8988T (cell line): ENCODE measurements around the gene C10orf90.

ENCODE experiments used
- DNase-seq: peaks from one replicate; pipeline ENCODE4 v3.0.0; 2011

Gene C10orf90

GRCh38 chr10:126628746-126629145, 41.7 kb downstream of the C10orf90 start:
- no peak for DNase-seq

DNA sequence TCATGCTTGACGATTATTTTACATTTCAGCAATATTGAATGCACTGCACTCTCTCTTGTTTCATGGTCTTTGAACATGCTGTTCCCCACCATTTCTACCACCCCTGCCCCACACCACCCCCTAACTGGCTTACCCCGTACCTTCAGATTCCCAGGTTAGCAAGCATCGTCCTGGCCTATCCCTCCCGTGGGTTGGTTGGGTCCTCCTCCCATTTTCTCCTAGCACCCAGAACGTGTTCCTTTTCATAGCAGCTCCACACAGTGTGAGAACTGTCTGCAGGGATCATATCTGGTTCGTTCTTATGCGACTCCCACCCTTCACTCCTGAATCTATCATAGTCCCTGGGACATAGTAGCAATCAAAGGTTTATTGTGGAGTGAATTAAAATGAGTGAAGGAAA, 48.6 kb downstream of the C10orf90 start:
- DNase-seq, result no peak

GRCh38 chr10:126618466-126618865, 52.0 kb downstream of the C10orf90 start:
- no peak for DNase-seq

GRCh38 chr10:126617733-126618132, 52.8 kb downstream of the C10orf90 start:
- no peak for DNase-seq

DNA sequence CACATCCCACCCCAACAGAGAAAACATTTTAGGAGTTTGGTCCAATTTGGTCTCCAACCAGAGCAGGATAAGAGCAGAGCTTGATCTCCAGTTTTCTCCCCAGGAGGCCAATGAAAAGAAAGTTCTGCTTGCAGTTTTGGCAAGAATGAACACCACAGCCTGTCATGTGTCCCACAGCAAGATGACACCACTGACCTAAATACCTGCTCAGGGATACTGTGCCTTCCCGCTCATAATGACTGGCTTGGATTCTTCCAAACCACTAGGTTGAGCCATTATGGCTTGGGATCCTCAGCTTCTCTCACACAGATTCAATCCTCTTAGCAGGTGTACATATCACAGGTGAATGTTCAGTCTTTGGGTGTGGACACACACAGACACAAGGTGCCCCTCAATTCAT, 53.3 kb downstream of the C10orf90 start:
- no peak for DNase-seq

DNA sequence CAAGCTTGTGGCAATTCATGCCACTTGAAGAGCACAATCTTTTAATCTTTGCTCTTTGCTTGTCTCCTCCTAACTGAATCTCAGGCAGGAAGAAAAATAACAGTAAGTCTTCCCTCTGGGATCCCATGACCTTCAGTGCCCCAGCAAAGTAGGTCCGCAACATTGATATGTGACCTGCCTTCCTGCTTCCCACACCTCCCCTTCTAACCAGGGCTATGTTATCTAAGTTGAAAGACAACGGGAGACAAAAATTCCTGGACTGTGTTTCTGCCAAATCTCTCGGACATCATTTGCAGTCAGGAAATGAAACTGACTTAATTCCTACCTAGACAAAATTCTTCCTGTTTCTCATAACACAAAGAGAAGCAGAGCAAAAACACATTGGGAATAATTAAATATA, 53.8 kb downstream of the C10orf90 start:
- DNase-seq, result no peak

GRCh38 chr10:126611303-126611702, 59.2 kb downstream of the C10orf90 start:
- DNase-seq, result no peak

GRCh38 chr10:126609566-126609965, 60.9 kb downstream of the C10orf90 start:
- no peak for DNase-seq

- no peak for DNase-seq
These were observed 70.4 kb downstream of the C10orf90 start for GRCh38 chr10:126599949-126600682.

DNA sequence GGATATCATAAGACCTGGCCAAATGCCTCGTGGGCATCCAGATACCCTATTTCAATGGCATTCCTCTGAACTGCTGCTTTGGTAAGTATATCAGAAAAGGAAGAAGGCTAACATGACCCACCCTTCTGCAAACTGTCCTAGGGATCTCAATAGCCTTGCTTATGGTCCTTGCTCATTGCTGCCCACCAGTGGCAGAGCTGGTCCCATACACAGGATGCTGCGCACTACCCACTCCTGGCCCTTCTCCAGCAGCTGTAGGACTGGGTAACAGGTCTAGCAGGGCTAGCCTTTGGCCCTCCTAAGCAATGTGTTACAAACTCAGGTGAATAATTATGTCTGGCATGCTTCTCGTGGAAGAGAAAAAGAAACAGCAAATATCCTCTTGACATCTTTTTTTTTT, 72.5 kb downstream of the C10orf90 start:
- peak; percentile 28 for DNase-seq

DNA sequence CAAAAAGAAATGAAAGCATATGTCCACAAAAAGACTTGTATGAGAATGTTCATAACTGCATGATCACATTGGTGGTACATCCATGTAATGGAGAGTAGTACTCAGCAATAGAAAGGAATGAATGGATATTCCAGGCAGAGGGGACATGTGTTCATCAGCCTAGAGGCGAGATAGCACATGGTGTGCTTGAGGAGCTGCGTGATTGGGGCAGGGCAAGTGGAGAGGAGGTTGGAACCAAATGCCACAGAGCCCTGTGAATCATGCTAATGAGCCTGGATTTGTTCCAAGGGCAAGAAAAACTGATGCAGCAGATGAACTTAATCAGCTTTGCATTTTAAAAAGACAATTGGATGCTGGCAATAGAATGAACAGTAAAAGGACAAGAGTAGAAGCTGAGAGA, 73.3 kb downstream of the C10orf90 start:
- DNase-seq, result no peak

DNA sequence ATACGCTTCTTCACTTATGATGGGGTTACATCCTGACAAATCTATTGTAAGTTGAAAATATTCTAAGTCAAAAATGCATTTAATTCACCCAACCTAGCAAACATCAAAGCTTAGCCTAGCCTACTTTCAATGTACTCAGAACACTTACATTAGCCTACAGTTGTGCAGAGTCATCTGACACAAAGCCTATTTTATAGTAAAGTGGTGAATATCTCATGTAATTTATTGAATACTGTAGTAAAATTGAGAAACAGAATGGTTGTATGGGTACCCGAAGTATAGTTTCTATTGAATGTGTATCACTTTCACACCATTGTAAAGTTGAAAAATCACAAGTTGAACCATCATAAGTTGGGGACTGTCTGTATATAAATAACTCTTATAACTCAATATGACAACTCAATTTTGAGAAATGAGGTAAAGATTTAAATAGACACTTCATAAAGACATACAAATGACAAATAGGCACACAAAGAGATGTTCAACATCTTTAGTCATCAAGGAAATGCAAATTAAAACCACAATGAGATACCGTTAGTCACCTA, 73.9 kb downstream of the C10orf90 start:
- no peak for DNase-seq

GRCh38 chr10:126595160-126595559, 75.3 kb downstream of the C10orf90 start:
- DNase-seq, result no peak

GRCh38 chr10:126593968-126594701, 76.4 kb downstream of the C10orf90 start:
- DNase-seq, result no peak

GRCh38 chr10:126592901-126593300, 77.6 kb downstream of the C10orf90 start:
- DNase-seq, result no peak

DNA sequence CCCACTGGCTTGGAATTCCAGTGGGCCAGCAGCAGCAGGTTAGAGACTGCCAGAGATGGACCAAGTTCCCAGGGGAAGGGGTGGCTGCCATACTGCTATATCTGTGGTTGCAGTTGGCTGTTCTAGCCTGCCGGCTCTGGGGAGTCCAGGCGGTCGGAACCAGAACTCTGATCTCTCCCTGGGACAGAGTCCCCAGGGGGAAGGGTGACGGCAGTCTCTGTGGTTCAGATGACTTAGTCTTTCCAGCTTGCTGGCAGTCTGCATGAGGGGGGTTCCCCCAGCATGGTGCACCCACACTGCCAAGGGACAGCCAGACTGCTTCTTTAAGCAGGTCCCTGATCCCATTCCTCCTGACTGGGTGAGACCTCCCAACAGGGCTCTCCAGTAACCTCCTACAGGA, 82.5 kb downstream of the C10orf90 start:
- DNase-seq, result no peak

DNA sequence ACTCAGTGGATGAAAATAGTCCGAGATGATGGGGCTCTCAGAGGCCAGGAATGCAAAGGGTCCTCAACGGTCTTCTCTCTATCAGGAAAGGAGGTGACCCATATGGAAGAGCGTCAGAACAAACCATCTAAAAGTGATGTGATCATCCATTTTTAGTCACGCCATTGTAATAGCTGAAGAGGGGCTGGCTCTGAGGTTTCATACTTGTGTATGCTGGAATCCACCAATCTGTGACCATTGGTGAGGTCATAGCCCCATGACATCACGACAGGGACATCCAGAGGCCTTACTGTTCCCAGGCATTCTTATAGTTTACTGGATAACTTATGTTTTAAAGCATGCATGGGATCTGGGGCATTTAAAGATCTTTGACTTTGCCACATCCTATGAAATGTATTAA, 83.6 kb downstream of the C10orf90 start:
- no peak for DNase-seq

DNA sequence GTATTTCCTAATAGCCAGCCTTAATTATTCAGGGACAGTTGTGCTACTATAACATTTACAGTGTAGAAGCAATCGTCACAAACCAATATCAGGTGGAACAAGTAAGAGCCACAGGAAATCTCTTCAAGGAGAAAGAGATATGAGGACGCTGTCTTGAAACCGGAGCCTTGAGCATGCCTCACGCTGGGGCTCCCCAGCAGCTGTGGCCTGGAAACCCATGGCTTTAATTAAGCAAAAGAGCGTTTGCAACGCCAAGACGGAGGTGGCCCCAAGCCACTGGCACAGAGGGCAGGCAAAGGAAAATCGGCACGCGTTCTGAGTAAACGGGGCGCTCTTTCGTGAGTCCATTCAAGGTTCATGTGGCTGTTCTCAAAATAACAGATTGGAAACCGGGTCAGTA, 84.4 kb downstream of the C10orf90 start:
- DNase-seq, result no peak

DNA sequence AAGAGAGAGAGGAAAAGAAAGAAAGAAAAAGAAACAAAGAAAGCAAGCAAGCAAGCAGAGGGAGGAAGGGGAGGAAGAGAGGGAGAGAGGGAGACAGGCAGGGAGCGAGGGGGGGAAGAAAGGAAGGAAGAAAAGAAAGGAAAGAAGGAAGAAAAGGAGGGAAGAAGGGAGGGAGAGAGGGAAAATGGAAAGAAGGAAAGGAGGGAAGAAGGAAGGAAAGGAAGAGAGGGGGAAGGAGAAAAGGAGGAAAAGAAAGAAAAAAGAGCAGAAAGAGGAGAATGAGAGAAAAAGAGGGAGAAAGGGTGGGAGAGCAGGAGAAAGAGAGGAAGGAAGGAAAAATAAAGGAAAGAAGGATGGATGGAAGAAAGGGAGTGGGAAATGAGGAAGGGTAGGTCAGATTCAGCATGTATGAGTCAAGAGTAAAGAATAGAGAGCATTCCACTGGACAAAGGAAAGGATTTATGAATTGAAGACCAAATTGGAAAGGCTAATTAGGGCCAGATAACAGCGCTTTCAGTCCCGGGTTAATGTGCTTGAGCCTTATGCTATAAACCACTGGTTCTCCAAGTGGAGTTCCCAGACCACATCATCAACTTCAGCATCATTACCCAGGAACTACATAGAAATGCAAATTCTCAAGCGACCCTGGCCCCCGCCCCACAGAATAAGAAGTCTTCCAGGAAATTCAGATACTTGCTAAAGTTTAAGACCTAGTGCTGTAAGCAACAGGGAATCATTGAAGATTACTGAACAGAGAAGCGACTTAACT, 85.1 kb downstream of the C10orf90 start:
- no peak for DNase-seq

DNA sequence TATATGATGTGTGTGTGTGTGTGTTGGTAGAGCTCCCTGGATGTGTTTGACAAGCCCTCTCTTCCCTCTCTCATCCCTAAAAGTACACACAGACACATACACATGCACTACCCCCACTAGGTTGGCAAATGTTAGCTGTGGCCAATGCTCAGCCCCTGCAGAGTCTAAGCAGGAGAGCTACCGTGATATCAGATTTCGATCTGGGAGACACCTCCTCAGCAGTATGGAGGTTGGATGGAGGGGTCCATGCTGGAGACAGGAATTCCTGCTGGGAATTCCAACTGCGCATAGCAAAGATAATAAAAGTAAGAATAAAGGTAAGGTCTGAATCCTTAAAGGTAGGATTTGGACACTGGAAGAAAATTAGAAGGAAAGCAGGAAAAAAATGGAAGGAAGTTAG, 85.7 kb downstream of the C10orf90 start:
- DNase-seq, result no peak

DNA sequence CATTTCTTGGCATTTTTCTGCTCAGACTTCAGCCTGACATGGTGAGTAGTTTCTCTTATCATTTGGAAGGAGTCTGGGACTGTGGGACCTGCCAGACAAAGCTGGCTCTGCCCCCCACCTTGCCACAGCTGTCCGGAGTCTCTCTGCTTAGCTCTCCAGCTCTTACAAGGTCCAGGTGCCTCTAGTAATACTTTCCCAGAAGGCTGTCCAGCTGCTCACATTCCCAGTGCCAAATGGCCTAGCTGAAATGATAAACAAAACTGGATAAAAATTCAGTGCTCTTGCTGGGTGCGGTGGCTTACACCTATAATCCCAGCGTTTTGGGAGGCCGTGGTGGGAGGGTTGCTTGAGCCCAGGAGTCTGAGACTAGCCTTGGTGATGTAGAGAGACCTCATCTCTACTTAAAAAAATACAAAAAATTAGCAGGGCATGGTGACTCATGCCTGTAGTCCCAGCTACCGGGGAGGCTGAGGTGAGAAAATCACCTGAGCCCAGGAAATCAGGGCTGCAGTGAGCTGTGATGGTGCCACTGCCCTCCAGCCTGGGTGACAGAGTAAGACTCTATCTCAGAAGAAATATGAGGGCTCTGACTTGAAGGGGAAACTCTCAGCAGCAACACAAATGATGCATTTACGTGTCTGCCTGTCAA, 86.8 kb downstream of the C10orf90 start:
- no peak for DNase-seq

DNA sequence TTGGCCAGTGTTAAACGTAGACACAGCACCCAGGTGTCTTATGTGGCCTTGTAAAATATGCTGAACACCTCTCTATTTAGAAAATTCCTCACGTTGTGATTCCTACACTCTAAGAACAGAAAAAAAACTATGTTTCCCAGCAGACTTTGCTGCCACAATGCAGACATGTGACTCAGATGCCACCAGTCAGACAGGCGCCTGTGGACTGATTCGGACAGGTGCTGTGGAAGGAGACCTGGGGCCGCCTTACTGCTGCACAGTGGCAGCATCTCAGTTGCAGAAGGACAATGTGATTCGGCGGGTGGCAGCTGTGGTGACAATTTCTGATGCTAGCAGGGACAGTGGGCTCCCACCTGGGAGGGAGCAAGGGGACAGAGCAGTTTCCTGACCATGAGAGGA, 88.8 kb downstream of the C10orf90 start:
- DNase-seq, result no peak
